Kidney epithelial cell (primary cell): ENCODE results near the gene TNNC2. TPM values are rescaled to one million over a fixed set of nuclear protein-coding genes. Genes with fewer than 3 reads are reported as not detected.
"Not testable (repeated sequence)": the region's sequence is repeated elsewhere in the genome, so short reads cannot be mapped to it uniquely, and the experiment has no call there.

Experiments used
- DNase-seq: peaks from one replicate; pipeline ENCODE4 v3.0.0-alpha.2; 2010; ENCODE audit warnings: low read depth
- H3K27me3 ChIP-seq: 2 replicates; pipeline ENCODE4 v1.6.0; 2011; ENCODE audit warnings: low read length; ENCODE audit not compliant: control insufficient read depth, insufficient read depth
- H3K36me3 ChIP-seq: 2 replicates; pipeline ENCODE4 v1.5.1; 2011; ENCODE audit warnings: low read length; ENCODE audit not compliant: control insufficient read depth, insufficient read depth
- H3K4me3 ChIP-seq: 2 replicates; pipeline ENCODE4 v1.5.1; 2011; ENCODE audit warnings: low read depth, mild to moderate bottlenecking, control low read depth, low read length
- total RNA-seq: library from RNA; depleted of rRNA; stranded (reverse); fragments of >200 nt; gene quantifications from 2 replicates; pipeline ENCODE4 v1.2.3, GENCODE V29; 2015
- TF ChIP-seq, protein P1 (sequence below): IDR thresholded peaks from 2 replicates; pipeline ENCODE4 v1.5.1; 2011; ENCODE audit warnings: mild to moderate bottlenecking, moderate library complexity, low read length, control low read depth, inconsistent platforms; ENCODE audit not compliant: insufficient read depth, poor library complexity, severe bottlenecking

The TNNC2 gene
- not detected in 2 replicates for total RNA-seq

DNA sequence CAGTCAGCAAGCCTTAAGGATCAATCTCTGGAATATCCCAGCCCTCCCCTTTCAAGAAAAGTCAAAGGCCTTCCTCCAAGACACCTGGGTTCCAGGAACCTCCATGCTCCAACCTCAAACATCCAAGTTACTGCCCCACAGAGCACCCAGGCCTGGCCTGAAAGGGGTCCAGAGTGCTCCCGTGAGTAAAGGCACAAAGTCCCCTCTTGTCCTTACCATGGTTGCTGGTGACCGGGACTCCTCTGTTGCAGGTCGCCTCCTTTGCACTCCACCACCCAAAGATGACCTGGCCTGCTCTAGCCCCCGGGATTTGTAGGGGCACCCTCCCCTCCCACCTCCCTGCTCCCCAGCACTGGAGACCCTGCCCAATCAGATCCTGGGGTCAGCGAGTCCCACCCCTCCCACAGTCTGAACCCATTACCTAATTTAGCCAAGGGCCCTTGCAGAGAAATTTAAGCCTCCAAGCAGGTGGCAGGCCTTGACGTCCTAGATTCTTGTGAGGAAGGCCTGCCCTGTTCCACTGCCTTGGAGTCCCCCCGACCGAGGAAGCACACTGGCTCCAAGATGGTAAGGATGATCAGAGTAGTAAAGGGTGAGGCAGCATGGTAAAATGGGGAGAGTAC is at the start of gene TNNC2:
Gene TNNC2, minus strand, starts transcription at position 283 of the 623 bp plus-strand sequence. Its CDS starts 64 bp downstream, at position 219.
- no peak for DNase-seq
- no peaks in the 10 kb centered on the region for H3K36me3 ChIP-seq
- H3K4me3 ChIP-seq: no peak within 1 kb of the TSS
- H3K27me3 ChIP-seq: peaks cover 18% of the 10 kb centered on the region
- TF ChIP-seq, protein P1, sequence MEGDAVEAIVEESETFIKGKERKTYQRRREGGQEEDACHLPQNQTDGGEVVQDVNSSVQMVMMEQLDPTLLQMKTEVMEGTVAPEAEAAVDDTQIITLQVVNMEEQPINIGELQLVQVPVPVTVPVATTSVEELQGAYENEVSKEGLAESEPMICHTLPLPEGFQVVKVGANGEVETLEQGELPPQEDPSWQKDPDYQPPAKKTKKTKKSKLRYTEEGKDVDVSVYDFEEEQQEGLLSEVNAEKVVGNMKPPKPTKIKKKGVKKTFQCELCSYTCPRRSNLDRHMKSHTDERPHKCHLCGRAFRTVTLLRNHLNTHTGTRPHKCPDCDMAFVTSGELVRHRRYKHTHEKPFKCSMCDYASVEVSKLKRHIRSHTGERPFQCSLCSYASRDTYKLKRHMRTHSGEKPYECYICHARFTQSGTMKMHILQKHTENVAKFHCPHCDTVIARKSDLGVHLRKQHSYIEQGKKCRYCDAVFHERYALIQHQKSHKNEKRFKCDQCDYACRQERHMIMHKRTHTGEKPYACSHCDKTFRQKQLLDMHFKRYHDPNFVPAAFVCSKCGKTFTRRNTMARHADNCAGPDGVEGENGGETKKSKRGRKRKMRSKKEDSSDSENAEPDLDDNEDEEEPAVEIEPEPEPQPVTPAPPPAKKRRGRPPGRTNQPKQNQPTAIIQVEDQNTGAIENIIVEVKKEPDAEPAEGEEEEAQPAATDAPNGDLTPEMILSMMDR: no peak

DNA sequence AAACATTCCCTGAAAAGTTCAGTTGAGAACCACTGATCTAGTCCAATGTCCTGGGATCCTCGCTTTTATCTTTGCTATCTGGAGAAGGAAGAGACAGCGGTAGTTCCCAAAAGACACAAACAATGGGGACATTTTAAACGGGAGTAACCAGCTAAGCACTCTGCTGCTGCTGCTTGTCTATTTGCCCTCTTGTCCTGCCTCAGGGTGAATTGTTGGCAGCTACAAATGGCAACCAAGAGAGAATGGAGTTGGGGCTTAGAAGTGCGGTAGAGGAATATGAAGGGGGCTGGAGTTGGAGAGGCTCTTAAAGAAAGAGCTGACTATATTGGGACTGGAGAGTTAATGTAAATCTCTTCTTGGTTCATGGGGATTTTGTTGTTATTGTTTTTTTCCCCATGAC is 47.5 kb upstream of the TNNC2 start:
- H3K27me3 ChIP-seq: no peaks in the 10 kb centered on the region
- no peaks in the 10 kb centered on the region for H3K36me3 ChIP-seq
- H3K4me3 ChIP-seq: no peak overlapping the region
- DNase-seq: no peak
- TF ChIP-seq, protein P1: no peak

DNA sequence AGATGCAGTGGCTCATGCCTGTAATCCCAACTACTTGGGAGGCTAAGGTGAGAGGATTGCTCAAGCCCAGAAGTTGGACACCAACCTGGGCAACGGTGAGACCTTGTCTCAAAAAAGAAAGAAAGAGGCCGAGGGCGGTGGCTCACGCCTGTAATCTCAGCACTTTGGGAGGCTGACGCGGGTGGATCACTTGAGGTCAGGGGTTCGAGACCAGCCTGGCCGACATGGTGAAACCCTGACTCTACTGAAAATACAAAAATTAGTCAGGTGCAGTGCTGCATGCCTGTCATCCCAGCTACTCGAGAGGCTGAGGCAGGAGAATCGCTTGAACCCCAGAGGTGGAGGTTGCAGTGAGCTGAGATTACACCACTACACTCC is 47.0 kb upstream of the TNNC2 start:
- not testable (repeated sequence) for H3K27me3 ChIP-seq, H3K36me3 ChIP-seq, DNase-seq, H3K4me3 ChIP-seq

DNA sequence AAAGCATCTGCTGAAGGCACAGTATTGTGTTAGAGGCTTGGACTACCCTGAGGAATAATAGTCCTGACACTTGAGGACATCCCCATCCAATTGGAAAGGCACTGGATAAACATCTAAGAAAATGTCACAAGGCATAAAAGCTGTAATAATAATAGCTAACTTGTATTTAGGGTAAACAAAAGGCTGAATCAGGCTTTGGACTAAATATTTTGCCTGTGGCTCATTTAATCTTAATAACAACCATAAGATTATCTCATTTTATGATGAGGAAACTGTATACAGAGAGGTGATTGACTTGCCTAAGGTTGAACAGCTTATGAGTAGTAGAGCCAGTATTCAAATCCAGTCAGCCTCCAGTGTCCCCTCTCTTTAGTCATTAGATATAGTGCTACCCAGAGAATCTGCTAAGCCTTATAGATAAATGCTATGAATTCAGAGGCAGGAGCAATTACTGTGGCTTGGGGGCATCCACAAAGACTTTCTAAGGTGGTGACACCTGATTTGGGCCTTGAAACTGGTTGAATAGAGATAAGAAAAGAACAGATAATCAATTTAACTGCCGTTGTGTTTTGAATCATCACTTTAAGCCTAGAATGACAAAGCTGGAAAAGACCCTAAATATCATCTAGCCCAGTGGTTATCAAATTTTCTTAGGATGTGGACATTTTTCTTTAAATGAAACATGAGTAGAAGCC is 46.4 kb upstream of the TNNC2 start:
- Histone ChIP-seq H3K36me3 (no peaks in the 10 kb centered on the region), H3K4me3 (no peak overlapping the region), H3K27me3 (no peaks in the 10 kb centered on the region)
- TF ChIP-seq, protein P1: no peak
- no peak for DNase-seq

DNA sequence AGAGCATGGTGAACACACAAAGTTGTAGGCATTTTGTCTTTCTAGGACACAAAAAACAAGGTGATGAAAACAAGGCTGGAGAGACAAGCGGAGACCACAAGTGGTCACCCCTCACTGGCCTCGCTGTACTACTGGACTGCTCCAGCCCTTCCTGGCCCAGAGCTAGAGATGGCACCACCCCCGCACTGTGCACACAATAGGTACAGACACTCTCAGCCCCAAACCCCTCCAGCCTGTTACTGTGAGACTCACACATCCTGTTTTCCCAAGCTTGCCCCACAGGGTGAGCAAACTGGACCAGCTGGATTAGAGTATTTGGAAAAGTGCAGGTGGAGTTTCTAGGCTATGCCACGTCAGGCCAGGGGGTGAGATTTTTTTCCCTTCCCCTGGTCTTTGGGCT is 45.5 kb upstream of the TNNC2 start:
- TF ChIP-seq, protein P1: no peak
- H3K36me3 ChIP-seq: no peaks in the 10 kb centered on the region
- no peak overlapping the region for H3K4me3 ChIP-seq
- no peak for DNase-seq
- no peaks in the 10 kb centered on the region for H3K27me3 ChIP-seq

DNA sequence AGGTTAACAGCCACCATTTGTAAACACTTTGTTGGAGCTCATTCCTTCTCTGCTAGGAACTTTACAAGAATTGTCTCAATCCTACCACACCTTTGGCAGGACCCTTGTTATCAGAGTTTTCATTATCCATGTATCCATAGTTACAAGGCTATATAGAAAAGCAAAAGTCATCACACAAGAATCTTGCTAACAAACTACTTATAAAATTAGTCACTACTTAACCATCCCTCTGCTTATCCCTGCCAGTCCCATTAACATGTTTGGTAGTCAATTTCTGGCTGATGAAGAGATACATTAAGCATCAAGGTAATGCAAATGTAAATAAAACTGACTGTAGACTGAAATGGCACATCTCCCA is 40.7 kb upstream of the TNNC2 start:
- peak; percentile 31 for DNase-seq
- H3K36me3 ChIP-seq: no peaks in the 10 kb centered on the region
- H3K27me3 ChIP-seq: no peaks in the 10 kb centered on the region
- TF ChIP-seq, protein P1: no peak
- no peak overlapping the region for H3K4me3 ChIP-seq
